Spleen (tissue), 11 donors: ENCODE data around the gene OR4D11. TPM values are rescaled to one million over a fixed set of nuclear protein-coding genes. Genes with fewer than 3 reads are reported as not detected.

ENCODE experiments used
- DNase-seq: peaks from one replicate; pipeline ENCODE4 v3.0.0-alpha.2; 2020
- H3K27ac ChIP-seq, 8 donors: fragments of 200-600 bp; sonication (generic) in 7 of 8; 1 replicate in 4 of 8; 2 replicates in 4 of 8; pipeline versions ENCODE4 v1.5.0 to v1.8.0; 2016 to 2021; ENCODE audit warnings: inconsistent platforms in 4 of 8, mild to moderate bottlenecking in 4 of 8, moderate library complexity in 1 of 8
- H3K27me3 ChIP-seq, 7 donors: fragments of 200-600 bp; sonication (generic) in 6 of 7; replicated peaks in 1 of 7; 1 replicate in 4 of 7; 2 replicates in 3 of 7; pipeline versions ENCODE4 v1.5.0 to v1.8.0; 2016 to 2021; ENCODE audit warnings: inconsistent platforms in 3 of 7, mild to moderate bottlenecking in 1 of 7
- H3K36me3 ChIP-seq, 6 donors: fragments of 200-600 bp; sonication (generic) in 5 of 6; 1 replicate in 4 of 6; 2 replicates in 2 of 6; pipeline versions ENCODE4 v1.5.0 to v1.8.0; 2016 to 2021; ENCODE audit warnings: inconsistent platforms in 2 of 6
- H3K4me1 ChIP-seq, 6 donors: fragments of 200-600 bp; sonication (generic) in 5 of 6; 1 replicate in 3 of 6; 2 replicates in 3 of 6; pipeline versions ENCODE4 v1.5.0 to v1.8.0; 2016 to 2021; ENCODE audit warnings: inconsistent platforms in 3 of 6
- H3K4me3 ChIP-seq, 8 donors: fragments of 200-600 bp; sonication (generic) in 7 of 8; 1 replicate in 4 of 8; 2 replicates in 4 of 8; pipeline versions ENCODE4 v1.5.0 to v1.8.0; 2016 to 2021; ENCODE audit warnings: inconsistent platforms in 4 of 8, mild to moderate bottlenecking in 4 of 8, moderate library complexity in 2 of 8
- H3K9me3 ChIP-seq, 8 donors: fragments of 200-600 bp; sonication (generic) in 7 of 8; 1 replicate in 4 of 8; 2 replicates in 4 of 8; pipeline versions ENCODE4 v1.5.0 to v1.8.0; 2016 to 2021; ENCODE audit warnings: inconsistent platforms in 4 of 8
- CTCF ChIP-seq, 11 experiments: fragments of 200-600 bp in 7 of 11; fragments of 450-650 bp in 4 of 11; sonication (generic) in 4 of 11; IDR thresholded peaks in 8 of 11; conservative IDR thresholded peaks in 3 of 11; 1 replicate in 7 of 11; 2 replicates in 4 of 11; pipeline versions ENCODE4 v1.4.0 to v1.8.0; 2016 to 2021; ENCODE audit warnings: antibody characterized with exemption in 11 of 11, inconsistent platforms in 4 of 11, mild to moderate bottlenecking in 1 of 11
- POLR2A ChIP-seq, 3 donors: fragments of 450-650 bp; IDR thresholded peaks; one replicate each; pipeline ENCODE4 v1.5.1; 2017; ENCODE audit warnings: antibody characterized with exemption in 3 of 3, mild to moderate bottlenecking in 1 of 3
- POLR2AphosphoS5 ChIP-seq, 3 donors: sonication (generic); formaldehyde crosslinking; IDR thresholded peaks; one replicate each; pipeline ENCODE4 v1.5.1; 2017; ENCODE audit warnings: antibody characterized with exemption in 3 of 3
- WGBS, 5 donors: extraction: QIAGEN DNeasy Blood & Tissue Kit in 3 of 5; methylation state at CpG; one replicate each; pipeline versions ENCODE4 v1.1.5 to v1.1.7; 2013 to 2018; 5-methylcytosine and 5-hydroxymethylcytosine counted together
- intact Hi-C: fragments of 100-400 bp; cut with DNase I; formaldehyde crosslinking; loops from one replicate; pipeline ENCODE4 v1.15.0; 2023; ENCODE audit warnings: low total_unique reads
- polyA plus RNA-seq, 3 donors: library from polyadenylated mRNA; stranded (reverse); fragments of 200-250 nt; gene quantifications; one replicate each; pipeline ENCODE4 v1.2.1, GENCODE V29; 2013
- total RNA-seq, 7 donors: library from RNA; depleted of rRNA in 3 of 7; stranded (reverse); fragments of >200 nt in 3 of 7; fragmentation: NEBNext Ultra II Directional in 4 of 7; extraction: Animal tissue kit (Norgen Biotek cat#: 25700) in 4 of 7; gene quantifications; one replicate each; pipeline versions ENCODE4 v1.1.0 to v1.2.1, GENCODE V29; 2016 to 2021
- donor health status: healthy with polysubstance abuse.
- donor health status: DM: no; HTN: no; CAD: no; lungs with moderate emphysema.
- donor health status: DM: no; HTN: no; CAD: no.
- donor health status: Bipolar disorder and iron deficiency.
- donor health status: healthy.
- donor health status: DM: no; HTN: no; CAD: no.
- donor health status: DM: yes; HTN: yes; CAD: no.

OR4D11 gene
- total and polyA plus RNA-seq, 10 donors: not detected

GRCh38 chr11:59473015-59473414 is 30.4 kb upstream of the OR4D11 start, which contains the start of gene OR4D10:
TSS of gene OR4D10 (plus strand) at chr11:59473315. CDS start at chr11:59477430, 4,115 bp downstream.
- H3K4me1 ChIP-seq: peaks cover 0 to 4% (median 0%) of the 10 kb centered on the region in 6 donors
- peaks cover 0 to 4% (median 0%) of the 10 kb centered on the region in 7 donors for H3K27me3 ChIP-seq
- no peak within 1 kb of the TSS for H3K27ac ChIP-seq
- H3K4me3 ChIP-seq: no peak within 1 kb of the TSS
- intact Hi-C loops: no loop called here
- no peaks in the 10 kb centered on the region for H3K36me3 ChIP-seq
- TF ChIP-seq POLR2A (IDR thresholded peaks at IDR 0.05): no peak
- TF ChIP-seq CTCF (IDR thresholded peaks at IDR 0.05 in 8 of 11, conservative IDR thresholded peaks at IDR 0.05 in 3 of 11): no peak
- no peak for TF ChIP-seq POLR2AphosphoS5 (IDR thresholded peaks at IDR 0.05)
- H3K9me3 ChIP-seq: no peaks in the 10 kb centered on the region
- no peak for DNase-seq

GRCh38 chr11:59475176-59475575 is 28.2 kb upstream of the OR4D11 start:
- peaks cover 0 to 4% (median 0%) of the 10 kb centered on the region in 6 donors for H3K4me1 ChIP-seq
- 44 to 59% (median 53%) methylated on average over 9 of the region's 9 CpGs for WGBS, 5 donors
- intact Hi-C loops: no loop called here
- DNase-seq: no peak
- H3K36me3 ChIP-seq: no peaks in the 10 kb centered on the region
- H3K9me3 ChIP-seq: no peaks in the 10 kb centered on the region
- TF ChIP-seq CTCF (IDR thresholded peaks at IDR 0.05 in 8 of 11, conservative IDR thresholded peaks at IDR 0.05 in 3 of 11) (no peak), POLR2A (IDR thresholded peaks at IDR 0.05) (no peak), POLR2AphosphoS5 (IDR thresholded peaks at IDR 0.05) (no peak)
- no peaks in the 10 kb centered on the region for H3K27me3 ChIP-seq
- H3K4me3 ChIP-seq: no peak overlapping the region
- no peak overlapping the region for H3K27ac ChIP-seq

GRCh38 chr11:59479906-59480305 is 23.5 kb upstream of the OR4D11 start:
- H3K4me3 ChIP-seq: no peak overlapping the region
- no peaks in the 10 kb centered on the region for H3K36me3 ChIP-seq
- no peak for DNase-seq
- TF ChIP-seq POLR2A (IDR thresholded peaks at IDR 0.05): no peak
- no peak for TF ChIP-seq CTCF (IDR thresholded peaks at IDR 0.05 in 8 of 11, conservative IDR thresholded peaks at IDR 0.05 in 3 of 11)
- TF ChIP-seq POLR2AphosphoS5 (IDR thresholded peaks at IDR 0.05): no peak
- intact Hi-C loops: no loop called here
- no peaks in the 10 kb centered on the region for H3K27me3 ChIP-seq
- H3K4me1 ChIP-seq: peaks cover 0 to 4% (median 0%) of the 10 kb centered on the region in 6 donors
- H3K27ac ChIP-seq: no peak overlapping the region
- no peaks in the 10 kb centered on the region for H3K9me3 ChIP-seq

- H3K36me3 ChIP-seq: no peaks in the 10 kb centered on the region
- no peaks in the 10 kb centered on the region for H3K27me3 ChIP-seq
- peaks cover 0 to 4% (median 0%) of the 10 kb centered on the region in 6 donors for H3K4me1 ChIP-seq
- intact Hi-C loops: no loop called here
- WGBS, 5 donors: 76 to 92% (median 86%) methylated on average over 3 of the region's 3 CpGs
- H3K9me3 ChIP-seq: no peaks in the 10 kb centered on the region
- DNase-seq: no peak
- H3K4me3 ChIP-seq: no peak overlapping the region
- no peak overlapping the region for H3K27ac ChIP-seq
- no peak for TF ChIP-seq POLR2A (IDR thresholded peaks at IDR 0.05)
Observed at GRCh38 chr11:59480359-59480758, 23.0 kb upstream of the OR4D11 start.

GRCh38 chr11:59501931-59502330 is 1.4 kb upstream of the OR4D11 start:
- WGBS, 5 donors: 31 to 79% (median 38%) methylated on average over 1 of the region's 1 CpG
- H3K9me3 ChIP-seq: no peaks in the 10 kb centered on the region
- H3K27ac ChIP-seq: no peak overlapping the region

More at GRCh38 chr11:59501931-59502330, 1.4 kb upstream of the OR4D11 start:
- Histone ChIP-seq H3K4me1 (no peaks in the 10 kb centered on the region), H3K27me3 (no peaks in the 10 kb centered on the region), H3K36me3 (no peaks in the 10 kb centered on the region), H3K4me3 (no peak overlapping the region)
- TF ChIP-seq CTCF (IDR thresholded peaks at IDR 0.05 in 8 of 11, conservative IDR thresholded peaks at IDR 0.05 in 3 of 11): no peak
- no peak for TF ChIP-seq POLR2AphosphoS5 (IDR thresholded peaks at IDR 0.05)
- TF ChIP-seq POLR2A (IDR thresholded peaks at IDR 0.05): no peak
- DNase-seq: no peak
- intact Hi-C loops: no loop called here
